ENCODE data around the gene ZNF529.
"Not testable (repeated sequence)": the region's sequence is repeated elsewhere in the genome, so short reads cannot be mapped to it uniquely, and the experiment has no call there.

The ZNF529 gene

GRCh38 chr19:36573020-36573894, at the start of gene ZNF529:
TSS of gene ZNF529 (minus strand) at chr19:36573292. CDS start at chr19:36572346, 946 bp downstream.
- peak; percentile 82 to 87 for DNase-seq

- peak in 1 of 2 donors; percentile 2 for DNase-seq
These were observed 32.9 kb upstream of the ZNF529 start for GRCh38 chr19:36605877-36606478.

- DNase-seq = peak; percentile 43 to 76
These were observed 32.2 kb upstream of the ZNF529 start, which contains the start of gene ZNF382 for GRCh38 chr19:36605101-36605876. TSS of gene ZNF382 (plus strand) at chr19:36605313. CDS start at chr19:36609915, 4,602 bp downstream.

- peak; percentile 60 to 76 for DNase-seq
These were observed 31.6 kb upstream of the ZNF529 start for GRCh38 chr19:36604656-36605100.

- DNase-seq = not testable (repeated sequence)
These were observed 29.6 kb upstream of the ZNF529 start for GRCh38 chr19:36602681-36603080.

GRCh38 chr19:36579255-36579654, 6.2 kb upstream of the ZNF529 start:
- DNase-seq = no peak

GRCh38 chr19:36577271-36577996, 4.3 kb upstream of the ZNF529 start:
- no peak for DNase-seq

- no peak for DNase-seq
These were observed 1.6 kb upstream of the ZNF529 start for GRCh38 chr19:36574741-36575140.

- DNase-seq = no peak
These were observed 1.0 kb upstream of the ZNF529 start for GRCh38 chr19:36573895-36574720.

GRCh38 chr19:36572593-36573019, 486 bp downstream of the ZNF529 start:
- DNase-seq = no peak

- no peak for DNase-seq
These were observed 8.7 kb downstream of the ZNF529 start for GRCh38 chr19:36564391-36564790.

GRCh38 chr19:36547001-36547732, 25.9 kb downstream of the ZNF529 start:
- no peak for DNase-seq

GRCh38 chr19:36528921-36529518, 44.1 kb downstream of the ZNF529 start:
- no peak for DNase-seq

- peak; percentile 87 to 96 for DNase-seq
These were observed 44.7 kb downstream of the ZNF529 start, which contains the start of gene ZNF260 for GRCh38 chr19:36528194-36528920. TSS of gene ZNF260 (minus strand) at chr19:36528271. CDS start at chr19:36515238, 13,033 bp downstream.

- DNase-seq = no peak
These were observed 45.3 kb downstream of the ZNF529 start for GRCh38 chr19:36527873-36528193.

- DNase-seq = no peak
These were observed 45.8 kb downstream of the ZNF529 start for GRCh38 chr19:36527341-36527740.

- no peak for DNase-seq
These were observed 46.5 kb downstream of the ZNF529 start for GRCh38 chr19:36526581-36526980.

- no peak for DNase-seq
These were observed 48.5 kb downstream of the ZNF529 start for GRCh38 chr19:36524617-36525016.

- no peak for DNase-seq
These were observed 59.0 kb downstream of the ZNF529 start for GRCh38 chr19:36514012-36514612.

All from bone marrow (tissue), 2 donors.